Left ventricle myocardium superior (tissue), 1 donor: ENCODE measurements around the gene NOL4L. TPM values are rescaled to one million over a fixed set of nuclear protein-coding genes. Genes with fewer than 3 reads are reported as not detected.

Source experiments
- ATAC-seq: fragments of 200-7000 bp; cut with Tn5 transposase; one replicate; pipeline ENCODE4 v1.9.1; 2020; ENCODE audit warnings: mild to moderate bottlenecking, moderate library complexity
- DNase-seq: peaks from one replicate; pipeline ENCODE4 v3.0.0-alpha.2; 2020
- intact Hi-C: fragments of 100-400 bp; cut with micrococcal nuclease; formaldehyde crosslinking; loops from one replicate; pipeline ENCODE4 v1.11.0; 2022
- total RNA-seq: library from RNA; stranded (reverse); fragmentation: NEBNext Ultra II Directional; extraction: Animal tissue kit (Norgen Biotek cat#: 25700); gene quantifications from one replicate; pipeline ENCODE4 v1.2.1, GENCODE V29; 2021
- donor health status: DM: no; HTN: yes; CAD: no; lungs with severe emphysema.

Gene NOL4L
- total RNA-seq, 1 donor from 2014 or later, result 5.2 TPM

GRCh38 chr20:32614772-32615171 lies 29.6 kb upstream of the NOL4L start:
- ATAC-seq (no peak), DNase-seq (no peak)
- intact Hi-C loops, result no loop called here

DNA sequence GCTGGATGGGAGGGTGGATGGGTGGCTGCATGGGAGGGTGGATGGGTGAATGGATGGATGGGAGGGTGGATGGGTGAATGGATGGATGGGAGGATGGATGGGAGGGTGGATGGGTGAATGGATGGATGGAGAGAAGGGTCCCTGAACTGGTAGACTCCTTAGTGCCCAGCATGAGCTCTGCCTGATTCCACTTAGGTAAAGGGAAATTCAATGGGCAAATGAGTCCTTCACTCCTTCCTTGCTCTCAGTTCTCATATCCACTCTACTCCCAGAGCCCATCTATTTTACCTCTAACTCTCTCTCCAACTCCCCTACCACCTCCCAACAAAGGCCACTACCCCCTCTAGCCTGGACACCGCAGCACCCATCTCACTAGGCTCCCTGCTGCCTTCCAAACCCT lies 29.2 kb upstream of the NOL4L start:
- DNase-seq (no peak), ATAC-seq (no peak)
- intact Hi-C loops, result no loop called here

DNA sequence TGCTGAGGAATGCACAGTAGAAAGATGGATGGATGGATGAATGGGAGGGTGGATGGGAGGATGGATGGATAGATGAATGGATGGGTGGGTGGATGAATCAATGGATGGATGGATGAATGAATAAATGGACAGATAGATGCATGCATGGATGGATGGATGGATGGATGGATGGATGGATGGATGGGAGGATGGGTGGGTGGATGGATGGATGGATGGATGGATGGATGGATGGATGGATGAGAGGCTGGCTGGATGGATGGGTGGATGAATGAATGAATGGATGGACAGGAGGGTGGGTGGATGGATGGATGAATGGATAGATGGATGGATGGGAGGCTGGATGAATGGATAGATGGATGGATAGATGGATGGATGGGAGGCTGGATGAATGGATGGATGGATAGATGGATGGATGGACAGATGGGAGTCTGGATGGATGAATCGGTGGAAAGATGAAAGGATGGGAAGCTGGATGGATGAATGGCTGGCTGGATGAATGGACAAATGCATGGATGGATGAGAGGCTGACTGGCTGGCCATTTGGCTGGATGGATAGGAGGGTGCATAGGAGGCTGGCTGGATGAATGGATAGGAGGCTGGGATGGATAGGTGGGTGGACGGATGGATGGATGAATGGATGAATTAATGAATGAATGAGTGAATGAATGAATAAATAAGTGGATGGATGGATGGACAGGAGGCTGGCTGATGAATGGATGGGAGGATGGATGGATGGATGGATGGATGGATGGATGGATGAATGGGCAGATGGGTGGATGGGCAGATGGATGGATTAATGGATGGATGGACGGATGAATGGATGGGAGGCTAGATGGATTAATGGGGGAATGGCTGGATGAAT lies 28.3 kb upstream of the NOL4L start:
- ATAC-seq, result no peak
- intact Hi-C loops, result no loop called here
- no peak for DNase-seq

DNA sequence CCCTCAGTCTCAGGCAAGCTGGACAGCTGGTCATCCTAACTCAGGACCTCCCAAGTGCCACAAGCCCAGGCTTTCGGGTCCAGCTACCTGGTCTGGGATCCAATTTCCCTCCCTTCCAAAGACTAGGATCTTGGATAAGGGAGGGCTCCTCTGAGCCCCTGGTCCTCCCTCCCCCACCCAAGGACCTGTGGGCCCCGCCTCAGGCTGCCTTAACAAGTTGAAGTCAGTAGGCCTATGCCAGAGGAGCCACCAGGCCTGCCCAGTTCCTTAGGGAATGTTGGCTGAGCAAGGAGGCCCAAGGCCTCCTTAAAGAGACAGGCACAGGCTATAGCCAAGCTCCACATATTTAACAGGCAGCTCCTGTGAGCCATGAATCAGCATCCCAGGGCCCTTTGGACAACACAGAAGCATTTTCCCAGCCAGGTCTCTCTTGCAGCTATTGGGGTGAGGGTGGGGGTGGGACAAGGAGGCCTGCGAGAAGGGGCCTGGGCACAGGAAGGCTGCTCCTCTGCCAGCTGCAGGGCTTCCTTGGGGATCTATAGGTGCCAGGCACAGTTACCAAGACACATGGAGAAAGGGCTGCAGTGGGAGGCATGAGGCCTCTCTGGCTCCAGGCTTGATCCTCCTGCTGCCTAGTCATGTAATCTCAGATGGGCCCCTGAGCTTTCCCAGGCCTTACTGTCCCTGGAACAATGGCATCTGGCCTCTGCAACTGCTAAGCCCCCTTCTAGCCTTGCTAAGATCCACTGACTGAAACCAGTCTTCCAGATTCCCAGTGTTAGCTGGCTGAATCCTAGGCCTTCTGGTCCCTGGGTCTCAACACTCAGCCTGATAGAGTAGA lies 27.4 kb upstream of the NOL4L start:
- DNase-seq (no peak), ATAC-seq (no peak)
- intact Hi-C loops, result no loop called here

GRCh38 chr20:32611868-32612267 lies 26.7 kb upstream of the NOL4L start:
- ATAC-seq (no peak), DNase-seq (no peak)
- intact Hi-C loops, result no loop called here

DNA sequence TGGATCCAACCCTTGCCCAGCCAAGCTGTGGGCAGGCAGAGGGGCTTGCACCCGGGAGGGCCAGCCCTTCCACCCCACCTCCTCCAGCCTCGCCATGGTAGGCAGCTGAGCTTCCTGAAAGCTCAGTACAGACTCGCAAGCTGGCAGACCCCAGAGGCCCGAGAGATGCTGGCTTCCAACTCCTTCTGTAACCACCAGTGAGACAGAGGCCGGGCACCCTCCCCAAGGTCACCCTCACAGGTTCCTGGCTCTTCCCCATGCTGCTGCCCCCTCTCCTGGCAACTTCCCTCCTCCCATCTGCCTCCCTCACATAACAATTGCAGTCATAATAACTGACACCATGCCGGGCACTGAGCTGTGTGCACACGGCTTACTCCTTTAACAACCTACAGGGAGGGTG lies 26.2 kb upstream of the NOL4L start:
- no peak for DNase-seq
- ATAC-seq, result peak; percentile 18
- intact Hi-C loops, result no loop called here

DNA sequence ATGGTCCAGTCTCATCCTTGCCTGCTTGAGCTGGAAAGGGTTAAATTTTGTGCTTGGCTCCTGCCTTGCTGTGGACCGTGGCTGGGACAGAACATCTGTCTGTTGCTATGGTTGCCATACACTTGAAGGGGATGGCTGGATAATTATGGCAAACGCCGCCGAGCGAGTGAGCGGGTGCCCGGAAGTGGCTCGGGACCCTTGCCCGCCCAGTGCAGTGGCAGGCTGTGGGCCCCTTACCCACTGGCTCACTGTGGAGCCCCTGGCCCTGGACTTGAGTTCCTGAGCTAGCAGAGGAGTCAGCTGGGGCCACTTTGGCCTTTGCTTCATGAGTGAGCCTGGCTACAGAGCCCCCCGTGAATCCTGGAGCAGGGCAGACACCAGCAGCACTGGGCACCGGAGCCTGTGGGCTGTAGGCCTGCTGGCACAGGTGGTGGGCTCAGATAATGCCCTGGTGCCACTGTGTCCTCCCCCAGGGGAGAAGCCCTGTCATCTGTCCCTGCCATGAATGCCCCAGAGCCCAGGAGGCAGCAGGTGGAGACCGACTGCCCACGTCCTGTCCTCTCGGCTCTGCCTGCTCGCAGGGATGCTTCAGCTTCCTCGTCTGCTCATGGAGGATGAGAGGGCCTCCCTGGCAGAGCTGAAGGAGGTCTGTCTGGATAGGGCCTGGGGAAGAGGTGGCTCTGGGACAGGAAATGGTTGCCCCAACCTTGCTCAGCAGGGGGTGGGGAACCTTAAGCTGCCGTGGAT lies 25.5 kb upstream of the NOL4L start:
- intact Hi-C loops, result no loop called here
- no peak for ATAC-seq
- no peak for DNase-seq

DNA sequence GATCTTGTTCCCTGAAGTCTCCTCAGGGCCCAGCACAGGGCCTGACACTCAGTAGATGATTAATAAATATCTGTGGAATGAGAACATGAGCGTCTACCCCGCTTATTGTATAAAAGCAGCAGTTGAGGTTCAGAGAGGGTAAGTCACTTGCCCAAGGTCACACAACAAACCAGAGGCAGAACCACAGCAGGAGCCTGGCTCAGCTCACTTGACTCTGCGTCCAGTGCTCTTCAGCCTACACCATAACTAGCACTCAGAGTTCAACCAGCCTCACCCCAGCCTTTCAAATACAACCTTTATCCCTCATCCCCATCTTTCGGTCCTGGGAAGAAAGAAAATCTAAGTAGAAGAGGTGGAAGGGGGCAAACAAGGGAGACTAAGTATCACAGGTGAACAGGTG lies 24.9 kb upstream of the NOL4L start:
- no peak for DNase-seq
- no peak for ATAC-seq
- intact Hi-C loops, result no loop called here

DNA sequence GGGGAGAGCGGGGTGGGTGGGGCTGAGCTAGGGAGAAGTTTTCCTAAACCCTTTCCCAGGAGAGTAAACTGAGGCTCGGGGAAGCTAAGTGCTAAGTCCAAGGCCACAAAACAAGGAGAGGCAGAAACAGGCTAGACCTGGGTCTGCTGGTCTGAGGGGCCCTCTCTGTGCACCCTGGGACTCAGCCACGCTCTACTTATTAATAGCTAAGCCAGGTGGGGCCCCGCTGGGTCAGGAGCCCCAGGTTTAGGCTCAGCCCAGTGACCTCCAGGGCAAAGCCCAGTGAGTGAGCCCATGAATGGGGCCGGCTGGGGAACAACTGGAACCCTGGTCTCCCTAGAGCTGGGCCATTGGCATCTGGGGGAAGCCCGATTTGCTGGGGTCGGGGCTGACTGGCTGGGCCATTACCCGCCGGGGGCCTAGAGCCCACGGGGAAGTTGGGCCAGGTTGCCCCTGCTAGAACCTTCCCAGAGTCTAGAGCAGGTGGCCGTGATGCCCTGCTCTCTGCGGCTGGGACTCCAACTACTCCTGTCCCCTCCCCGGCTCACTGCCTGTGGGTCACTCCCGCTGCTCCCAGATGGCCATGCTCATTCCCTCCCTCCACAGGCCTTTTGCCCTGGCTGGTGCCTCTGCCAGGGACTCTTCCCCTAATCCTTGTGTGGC lies 24.1 kb upstream of the NOL4L start:
- DNase-seq (no peak), ATAC-seq (no peak)
- intact Hi-C loops, result no loop called here

DNA sequence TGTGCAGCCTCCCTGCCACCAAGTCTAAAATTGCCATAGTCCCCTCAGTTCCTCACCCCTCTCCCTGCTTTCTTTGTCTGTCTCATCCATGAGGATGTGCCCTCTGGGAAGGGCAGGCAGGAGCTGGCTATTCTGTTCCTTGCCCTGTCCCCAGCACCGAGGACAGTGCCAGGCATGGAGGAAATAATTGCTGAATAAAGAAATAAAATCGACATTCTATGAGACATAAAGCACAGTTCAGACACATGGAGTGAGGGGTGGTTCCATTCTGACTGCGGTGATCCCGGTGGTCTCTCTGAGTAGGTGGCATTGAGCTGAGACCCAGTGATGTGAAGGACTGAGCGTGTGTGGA lies 23.5 kb upstream of the NOL4L start:
- DNase-seq (no peak), ATAC-seq (no peak)
- intact Hi-C loops, result no loop called here

DNA sequence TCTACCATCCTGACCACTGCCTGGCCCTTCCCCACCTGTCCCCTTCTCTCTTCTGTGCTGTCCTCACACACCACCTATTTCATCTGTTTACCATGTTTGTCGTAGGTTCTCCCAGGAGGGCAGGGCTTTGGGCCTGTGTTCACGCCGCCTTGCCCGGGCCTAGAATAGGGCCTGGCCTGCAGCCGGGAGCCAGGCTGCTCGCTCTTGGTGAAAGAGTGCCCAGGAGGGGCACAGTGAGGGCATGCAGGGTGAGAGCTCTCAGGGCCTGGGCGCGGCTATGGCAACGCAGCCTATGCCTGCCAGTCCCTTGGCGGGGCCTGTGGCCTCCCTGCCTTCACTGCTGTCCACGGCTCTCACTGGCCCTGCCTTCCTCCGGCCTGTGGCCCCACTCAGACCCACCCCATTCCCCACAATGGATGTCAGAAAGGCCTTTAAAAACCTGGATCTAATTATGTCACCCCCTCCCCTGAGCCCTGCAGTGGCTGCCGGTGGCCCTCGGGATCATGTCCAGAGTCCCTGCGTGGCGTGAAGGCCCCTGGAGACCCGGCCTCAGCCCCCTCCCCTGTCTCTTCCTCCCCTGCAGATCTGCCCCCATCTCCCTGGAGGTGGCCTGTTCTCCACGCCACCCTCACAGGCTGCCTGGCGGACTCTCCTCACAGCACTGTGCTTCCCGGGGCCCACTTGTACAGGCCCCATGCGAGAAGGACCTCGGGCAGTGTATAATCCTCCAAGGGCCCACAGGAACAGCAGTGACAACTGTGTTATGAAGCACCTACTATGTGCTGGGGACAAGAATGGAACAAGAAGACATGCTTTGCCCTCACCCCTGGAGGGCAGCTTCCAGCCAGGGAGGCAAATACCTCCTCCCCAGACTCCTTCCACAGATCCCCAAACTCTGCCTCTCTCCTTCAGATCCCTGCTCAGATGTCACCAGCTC lies 22.9 kb upstream of the NOL4L start:
- DNase-seq, result no peak
- peak; percentile 68 for ATAC-seq
- intact Hi-C loops, result no loop called here

GRCh38 chr20:32607324-32607723 lies 22.2 kb upstream of the NOL4L start:
- DNase-seq (no peak), ATAC-seq (no peak)
- intact Hi-C loops, result no loop called here

DNA sequence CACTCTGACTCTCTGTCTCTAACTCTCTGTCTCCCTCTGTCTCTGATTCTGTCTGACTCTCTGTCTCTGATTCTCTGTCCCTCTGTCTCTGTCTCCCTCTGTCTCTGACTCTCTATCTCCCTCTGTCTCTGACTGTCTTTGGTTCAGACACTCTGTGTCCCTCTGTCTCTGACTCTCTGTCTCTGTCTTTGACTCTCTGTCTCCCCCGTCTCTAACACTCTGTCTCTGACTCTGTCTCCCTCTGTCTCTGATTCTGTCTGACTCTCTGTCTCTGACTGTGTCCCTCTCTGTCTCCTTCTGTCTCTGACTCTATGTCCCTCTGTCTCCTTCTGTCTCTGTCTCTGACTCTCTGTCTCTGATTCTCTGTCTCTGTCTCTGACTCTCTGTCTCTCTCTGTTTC lies 21.7 kb upstream of the NOL4L start:
- no peak for ATAC-seq
- intact Hi-C loops, result no loop called here
- no peak for DNase-seq

DNA sequence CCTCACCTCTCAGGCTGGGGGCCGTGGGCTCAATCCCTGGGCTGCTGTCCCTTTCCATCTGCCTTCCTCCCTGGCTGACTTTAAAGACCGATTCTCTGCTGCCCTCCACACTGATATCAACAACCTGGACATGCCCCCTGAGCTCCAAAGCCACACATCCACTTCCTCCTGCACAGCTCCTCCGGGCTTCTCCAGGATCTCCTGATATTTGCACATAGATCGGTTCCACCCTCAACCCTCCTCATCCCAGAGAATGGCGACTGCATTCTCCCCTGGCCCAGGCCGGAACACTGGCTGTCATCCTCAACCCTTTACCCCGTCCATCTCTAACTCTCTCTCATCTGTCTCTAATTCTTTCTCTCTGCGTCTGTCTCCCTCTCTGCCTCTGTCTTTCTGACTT lies 21.0 kb upstream of the NOL4L start:
- intact Hi-C loops, result no loop called here
- no peak for ATAC-seq
- no peak for DNase-seq

GRCh38 chr20:32605167-32605656 lies 20.1 kb upstream of the NOL4L start:
- ATAC-seq, result peak; percentile 18
- intact Hi-C loops, result no loop called here
- DNase-seq, result no peak

DNA sequence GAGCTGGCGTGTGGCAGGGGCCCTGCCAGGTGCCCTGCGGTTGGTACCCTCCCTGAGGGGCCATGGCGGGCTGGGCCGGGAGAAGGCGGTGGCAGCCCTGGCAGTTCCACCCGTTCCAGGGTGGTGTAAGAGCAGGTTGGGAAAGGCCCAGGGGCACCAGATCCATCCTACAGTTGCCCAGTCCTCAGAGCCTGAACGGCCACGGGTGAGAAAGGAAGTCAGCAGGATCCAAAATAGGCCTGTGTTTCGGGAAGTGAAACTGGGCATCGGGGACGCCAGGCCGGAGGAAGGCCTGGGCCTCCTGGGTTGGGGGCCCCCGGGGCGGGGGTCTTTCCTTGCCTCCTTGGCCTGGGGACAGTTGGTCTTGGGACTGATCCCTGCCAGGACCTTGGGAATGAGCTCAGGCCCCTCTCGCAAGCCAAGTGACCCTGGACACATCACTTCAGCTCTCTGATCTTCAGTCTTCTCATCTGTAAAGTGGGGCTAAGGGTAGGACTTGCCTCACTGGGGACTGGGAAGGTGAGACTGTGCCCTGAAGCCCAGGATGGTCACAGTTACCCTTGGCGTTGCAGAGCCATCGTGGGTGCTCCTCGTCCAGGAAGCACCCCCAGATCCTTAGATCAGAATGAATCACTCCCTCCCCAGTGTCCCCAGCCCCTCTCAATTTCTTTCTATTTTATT lies 18.1 kb upstream of the NOL4L start:
- ATAC-seq (peak; percentile 51), DNase-seq (no peak)
- intact Hi-C loops, result no loop called here

GRCh38 chr20:32602273-32602672 lies 17.1 kb upstream of the NOL4L start:
- ATAC-seq, result no peak
- no peak for DNase-seq
- intact Hi-C loops, result no loop called here
